ENCODE results near the gene HS3ST2. TPM values are rescaled to one million over a fixed set of nuclear protein-coding genes. Genes with fewer than 3 reads are reported as not detected.

Gene HS3ST2
- total and polyA plus RNA-seq, 2 of the 8 experiments (the other 6 are each of a cell fraction or from before 2014, with no cell fraction given): 1.7 to 3.7 TPM

DNA sequence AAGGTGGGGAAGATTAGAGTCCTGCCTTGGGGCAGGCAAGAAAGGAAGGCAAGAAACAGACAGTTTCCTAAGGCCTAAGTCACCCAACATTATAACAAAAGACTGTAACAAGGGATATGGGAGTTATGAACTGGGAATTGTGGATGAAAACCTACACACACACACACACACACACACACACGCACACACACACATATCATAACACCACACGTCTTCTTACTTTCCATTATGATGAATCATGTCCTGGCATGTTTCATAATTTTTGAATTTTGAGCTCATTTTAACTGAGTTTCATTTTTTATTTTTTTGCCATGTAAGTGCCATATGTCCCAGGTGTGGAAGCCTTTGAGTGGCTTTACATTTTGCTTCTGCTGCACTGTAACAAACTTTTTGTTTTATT, 29.9 kb downstream of the HS3ST2 start:
- CTCF ChIA-PET (ENCODE audit: partially characterized antibody): interaction anchor here (0.8 to 1.6 kb wide), 3 partner anchors 13 to 31 kb away, joined by 3 to 5 read pairs (median 4); no protein-coding TSS in a partner anchor
- POLR2A ChIA-PET (ENCODE audit: partially characterized antibody): no interaction called here
- WGBS, 2 experiments (ENCODE audit: extremely low coverage in 1 of 2, insufficient coverage in 1 of 2, insufficient read length in 1 of 2, insufficient replicate concordance in 2 of 2, low coverage in 1 of 2, low lambda C conversion rate in 2 of 2, missing lambda C conversion rate in 1 of 2): 73% methylated on average over 2 of the region's 2 CpGs; no CpG with 5 or more reads in 1 of the 2 experiments
- no peak for TF ChIP-seq RAD21 (IDR thresholded peaks at IDR 0.05 in 1 of 2, conservative IDR thresholded peaks at IDR 0.05 in 1 of 2; ENCODE audit: low read depth in 2 of 2, low read length in 2 of 2)
- TF ChIP-seq CREB1 (IDR thresholded peaks at IDR 0.05): no peak
- TF ChIP-seq KDM1A (IDR thresholded peaks at IDR 0.05; ENCODE audit: borderline replicate concordance, low read length): no peak
- TF ChIP-seq SUZ12 (IDR thresholded peaks at IDR 0.05; ENCODE audit: low read length): no peak
- no peak for TF ChIP-seq JUN (IDR thresholded peaks at IDR 0.05; ENCODE audit: low read depth, low read length)
- TF ChIP-seq ZNF274 (IDR thresholded peaks at IDR 0.05; ENCODE audit: borderline replicate concordance, extremely low read depth, low read length): no peak
- TF ChIP-seq EP300 (IDR thresholded peaks at IDR 0.05; ENCODE audit: borderline replicate concordance in 1 of 2, low read depth in 2 of 2, low read length in 2 of 2): no peak
- no peak for TF ChIP-seq RNF2 (IDR thresholded peaks at IDR 0.05; ENCODE audit: borderline replicate concordance, low read depth, low read length, missing control alignments, poor library complexity, severe bottlenecking)
- TF ChIP-seq SRF (IDR thresholded peaks at IDR 0.05; ENCODE audit: low read depth, low read length): no peak
- TF ChIP-seq CHD2 (IDR thresholded peaks at IDR 0.05; ENCODE audit: low read length): no peak
- TF ChIP-seq SP1 (IDR thresholded peaks at IDR 0.05; ENCODE audit: low read depth, low read length): no peak
- TF ChIP-seq TBP (IDR thresholded peaks at IDR 0.05; ENCODE audit: low read depth, low read length): no peak
- no peak for TF ChIP-seq SIN3A (conservative IDR thresholded peaks at IDR 0.05 in 1 of 2, IDR thresholded peaks at IDR 0.05 in 1 of 2; ENCODE audit: low read depth in 1 of 2, low read length in 2 of 2)

More for the DNA sequence above, 29.9 kb downstream of the HS3ST2 start:
- H2BK20ac ChIP-seq (ENCODE audit: low read length): no peak overlapping the region
- H2AK5ac ChIP-seq (ENCODE audit: low read depth, low read length): no peak overlapping the region
- H3K36me3 ChIP-seq (ENCODE audit: control insufficient read depth in 2 of 4, insufficient read depth in 4 of 4, low read length in 3 of 4): no peaks in the 10 kb centered on the region
- H4K20me1 ChIP-seq (replicated peaks in 1 of 2; ENCODE audit: control insufficient read depth in 1 of 2, insufficient read depth in 2 of 2, low read length in 2 of 2): no peaks in the 10 kb centered on the region
- H4K5ac ChIP-seq (ENCODE audit: insufficient read length, low read depth, low read length): no peak overlapping the region
- H2BK12ac ChIP-seq (ENCODE audit: low read depth, low read length): no peak overlapping the region
- no peak overlapping the region for H4K8ac ChIP-seq (ENCODE audit: extremely low read depth, insufficient read depth, low read length)
- H3K27me3 ChIP-seq (replicated peaks in 1 of 4; ENCODE audit: control insufficient read depth in 3 of 4, extremely low read depth in 1 of 4, insufficient read depth in 3 of 4, low read length in 3 of 4): no peaks in the 10 kb centered on the region
- no peaks in the 10 kb centered on the region for H3K9me3 ChIP-seq (ENCODE audit: insufficient read depth in 2 of 2, low read depth in 1 of 2, low read length in 1 of 2)
- no peak overlapping the region for H4K91ac ChIP-seq (replicated peaks; ENCODE audit: insufficient read length, low read length)
- peaks cover 4 to 13% (median 7%) of the 10 kb centered on the region in 4 experiments; a peak in 4 of 7 replicates for H3K4me1 ChIP-seq (replicated peaks in 1 of 4; ENCODE audit: control insufficient read depth in 3 of 4, insufficient read depth in 4 of 4, low read length in 3 of 4)
- H3K18ac ChIP-seq (ENCODE audit: extremely low read depth, low read length): no peak overlapping the region
- no peak overlapping the region for H3K27ac ChIP-seq (ENCODE audit: low read depth, low read length)
- H3K56ac ChIP-seq (replicated peaks; ENCODE audit: insufficient read length, low read depth, low read length): no peak overlapping the region
- H3K4me2 ChIP-seq (ENCODE audit: insufficient read depth in 1 of 2, low read depth in 2 of 2, low read length in 2 of 2): no peak overlapping the region
- no peak overlapping the region for H2BK120ac ChIP-seq (replicated peaks; ENCODE audit: low read depth, low read length)
- H3K9ac ChIP-seq (replicated peaks in 1 of 4; ENCODE audit: extremely low read depth in 1 of 4, low read depth in 3 of 4, low read length in 3 of 4): no peak overlapping the region
- H3K23ac ChIP-seq (ENCODE audit: insufficient read length): no peak overlapping the region
- H2BK15ac ChIP-seq (ENCODE audit: low read length): no peak overlapping the region
- no peak overlapping the region for H3K4me3 ChIP-seq (ENCODE audit: extremely low read depth in 1 of 4, insufficient read depth in 2 of 4, low read depth in 3 of 4, low read length in 4 of 4)
- DNase-seq (ENCODE audit: low read depth in 1 of 2, low spot score in 2 of 2): no peak
- H3K79me2 ChIP-seq (ENCODE audit: control insufficient read depth in 1 of 2, insufficient read depth in 2 of 2, low read length in 2 of 2): no peaks in the 10 kb centered on the region
- no peak for FAIRE-seq
- H2BK5ac ChIP-seq (ENCODE audit: low read depth, low read length): no peak overlapping the region
- H3K79me1 ChIP-seq (ENCODE audit: low read depth, low read length): no peaks in the 10 kb centered on the region
- no peak overlapping the region for H3K14ac ChIP-seq (ENCODE audit: insufficient read length)
- no peaks in the 10 kb centered on the region for H3K23me2 ChIP-seq (ENCODE audit: low read depth, low read length)
- no peak overlapping the region for H3K4ac ChIP-seq (replicated peaks; ENCODE audit: insufficient read length, low read depth, low read length)
- H2AFZ ChIP-seq (ENCODE audit: low read length): no peak overlapping the region
